Activated CD4-positive, alpha-beta T cell treated with anti-CD3 and anti-CD28 coated beads for 24 hours (primary cell): ENCODE results near the gene EFNA5.

ENCODE experiments used
- DNase-seq, 2 donors: peaks; one replicate each; pipeline ENCODE4 v3.0.0-alpha.2; 2020; ENCODE audit warnings: low read depth in 2 of 2

EFNA5 gene

GRCh38 chr5:107639990-107640389 lies 30.7 kb downstream of the EFNA5 start:
- DNase-seq: no peak

- DNase-seq: no peak
Observed at GRCh38 chr5:107636555-107636954, 34.2 kb downstream of the EFNA5 start.

DNA sequence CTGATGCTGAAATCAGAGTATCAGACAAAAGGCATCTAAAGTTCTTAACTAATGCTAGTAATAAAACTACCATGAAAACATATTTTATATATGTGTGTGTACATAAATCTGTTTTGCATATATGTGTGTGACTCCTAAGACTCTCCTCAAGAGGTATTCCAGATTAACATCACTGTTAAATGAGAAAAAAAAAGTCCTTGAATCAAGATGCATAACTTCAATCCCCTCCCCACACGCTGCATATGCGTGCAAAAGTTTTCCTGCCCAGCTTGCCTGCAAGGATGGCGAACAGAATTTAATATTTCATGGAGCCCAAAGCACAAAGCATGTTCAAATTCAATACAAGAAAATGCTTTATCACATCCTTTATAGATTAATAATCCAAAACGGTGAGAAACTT lies 34.7 kb downstream of the EFNA5 start:
- DNase-seq: no peak

DNA sequence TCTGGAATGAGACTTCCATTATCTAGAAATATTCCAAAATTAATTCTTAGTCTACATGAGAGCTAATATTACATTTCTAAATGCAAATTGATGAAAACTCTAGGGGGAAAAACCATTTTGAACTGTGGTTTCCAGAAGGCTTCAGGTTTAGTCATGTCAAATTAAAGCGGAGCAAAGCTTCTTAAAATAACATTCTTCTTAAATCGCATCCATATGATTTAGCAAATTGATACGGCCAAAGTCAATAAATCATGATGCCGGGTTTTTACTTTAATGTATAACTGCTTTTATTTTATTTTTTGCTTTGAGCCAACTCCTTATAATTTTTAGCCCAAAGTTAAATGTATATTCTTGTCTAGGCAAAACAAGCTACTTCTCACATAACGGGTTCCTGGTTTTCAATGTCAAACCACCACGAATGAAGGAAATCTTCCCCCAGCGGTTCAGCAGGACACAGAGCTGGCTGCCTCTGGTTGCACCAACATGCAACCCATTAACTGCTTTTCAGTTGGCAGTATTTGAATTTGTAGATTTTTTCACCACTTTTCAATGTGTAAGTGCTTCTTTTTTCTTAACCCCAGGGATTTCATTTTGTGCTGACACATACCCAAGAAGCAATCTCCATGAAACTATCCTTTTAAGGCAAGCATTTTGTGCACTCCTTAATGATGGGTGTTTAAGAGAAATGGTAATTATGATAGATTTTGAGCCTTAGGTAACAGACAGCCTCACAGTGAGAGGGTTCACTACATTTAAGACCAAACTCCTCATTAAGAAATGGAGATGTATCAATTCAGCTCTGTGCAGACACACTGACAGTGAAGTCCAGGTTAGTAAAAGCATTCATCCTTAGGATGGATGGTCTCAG lies 35.5 kb downstream of the EFNA5 start:
- DNase-seq: no peak

GRCh38 chr5:107633171-107633901 lies 37.4 kb downstream of the EFNA5 start:
- no peak for DNase-seq

- no peak for DNase-seq
Observed at GRCh38 chr5:107631805-107632362, 38.9 kb downstream of the EFNA5 start.

DNA sequence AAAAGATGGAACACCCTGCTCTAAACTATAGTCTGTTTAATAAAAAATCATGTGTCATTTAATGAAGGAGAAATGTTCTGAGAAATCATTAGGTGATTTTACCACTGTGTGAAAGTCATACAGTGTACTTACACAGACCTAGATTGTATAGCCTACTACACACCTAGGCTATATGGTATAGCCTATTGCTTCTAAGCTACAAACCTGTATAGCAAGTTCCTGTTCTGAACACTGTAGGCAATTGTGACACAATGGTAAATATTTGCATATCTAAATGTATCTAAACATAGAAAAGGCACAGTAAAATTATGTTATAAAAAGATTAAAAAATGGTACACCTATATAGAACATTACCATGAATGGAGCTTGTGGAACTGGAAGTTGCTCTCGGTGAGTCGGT lies 40.6 kb downstream of the EFNA5 start:
- DNase-seq: no peak

DNA sequence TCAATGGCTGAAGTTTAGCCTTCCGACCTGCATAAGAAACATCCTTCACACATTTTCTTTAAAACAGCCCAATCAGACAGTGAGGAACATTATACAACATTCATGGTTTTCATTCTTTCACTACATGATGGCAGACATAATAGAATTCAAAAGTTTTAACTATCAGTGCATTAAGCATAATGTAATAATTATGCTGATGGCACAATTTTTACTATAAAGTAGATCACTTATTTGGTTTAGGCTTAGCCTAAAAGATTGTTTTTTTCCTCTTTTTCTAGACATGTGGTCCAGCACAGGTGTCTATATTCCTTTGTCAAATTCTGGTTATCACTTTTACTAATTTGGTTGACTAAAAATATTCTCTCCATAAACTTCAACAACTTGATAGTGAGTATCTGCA lies 46.5 kb downstream of the EFNA5 start:
- DNase-seq: no peak

DNA sequence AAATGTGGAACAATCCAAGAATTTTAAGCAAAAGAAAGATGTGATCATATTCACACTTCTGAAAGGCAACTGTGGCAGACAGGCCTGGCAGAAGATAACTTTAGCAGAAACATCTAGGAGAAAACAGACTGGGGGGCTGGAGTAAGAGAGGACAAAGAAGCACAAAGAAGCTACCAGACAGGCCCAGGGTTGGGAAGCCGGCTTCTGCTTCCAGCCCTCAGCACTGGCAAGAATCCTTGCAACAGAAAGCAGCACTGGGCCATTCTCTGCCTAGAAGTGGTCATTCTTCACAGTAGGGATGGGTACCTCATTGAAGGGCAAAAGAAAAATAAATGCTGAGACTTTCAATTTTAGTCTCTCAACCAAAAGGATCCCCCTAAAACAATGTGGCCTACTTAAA lies 49.6 kb downstream of the EFNA5 start:
- no peak for DNase-seq

GRCh38 chr5:107619781-107620180 lies 51.0 kb downstream of the EFNA5 start:
- DNase-seq: no peak

DNA sequence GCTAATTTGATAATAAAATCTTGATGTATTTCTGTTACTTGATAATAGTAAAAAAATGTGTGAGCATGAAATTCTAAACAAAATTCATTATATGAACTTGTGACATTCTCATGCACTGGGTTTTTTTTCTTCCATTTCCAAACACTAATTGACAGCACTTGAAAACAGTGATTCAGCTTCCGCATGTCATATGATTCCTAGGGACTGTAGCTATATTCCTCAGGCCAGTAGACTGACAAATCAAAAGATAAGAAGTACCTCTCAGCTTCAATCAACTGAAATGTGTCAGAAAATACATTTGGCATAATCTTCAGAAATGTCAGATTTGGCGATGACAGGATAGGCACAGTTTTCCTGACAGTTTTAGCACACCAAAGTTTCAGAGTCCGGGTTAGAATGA lies 52.5 kb downstream of the EFNA5 start:
- no peak for DNase-seq

GRCh38 chr5:107617052-107617451 lies 53.7 kb downstream of the EFNA5 start:
- no peak for DNase-seq

GRCh38 chr5:107616213-107616612 lies 54.5 kb downstream of the EFNA5 start:
- no peak for DNase-seq

DNA sequence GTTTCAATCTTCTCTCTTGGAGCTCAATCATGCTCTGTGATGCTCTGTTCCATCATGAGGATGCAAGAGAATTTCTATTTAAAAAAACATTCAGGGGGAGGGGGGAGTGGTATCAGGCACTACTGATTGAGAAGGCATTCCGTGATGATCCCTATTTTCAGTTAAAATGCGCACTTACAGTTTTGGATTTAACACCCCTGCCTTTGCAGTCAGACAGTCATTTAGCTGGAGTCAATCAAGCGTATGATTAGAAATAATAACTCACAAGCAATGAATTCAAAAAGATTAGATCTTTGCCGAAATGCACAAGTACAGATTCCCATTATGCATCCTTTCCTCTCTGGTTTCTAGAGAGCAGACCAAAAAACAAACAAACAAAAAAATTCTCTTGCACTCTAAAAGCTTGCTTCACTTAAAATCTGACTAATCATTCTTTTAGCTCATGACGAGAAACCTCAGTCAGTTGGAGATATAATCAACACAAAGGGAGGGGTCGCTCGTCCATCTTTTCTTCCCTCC lies 55.4 kb downstream of the EFNA5 start:
- DNase-seq: no peak

DNA sequence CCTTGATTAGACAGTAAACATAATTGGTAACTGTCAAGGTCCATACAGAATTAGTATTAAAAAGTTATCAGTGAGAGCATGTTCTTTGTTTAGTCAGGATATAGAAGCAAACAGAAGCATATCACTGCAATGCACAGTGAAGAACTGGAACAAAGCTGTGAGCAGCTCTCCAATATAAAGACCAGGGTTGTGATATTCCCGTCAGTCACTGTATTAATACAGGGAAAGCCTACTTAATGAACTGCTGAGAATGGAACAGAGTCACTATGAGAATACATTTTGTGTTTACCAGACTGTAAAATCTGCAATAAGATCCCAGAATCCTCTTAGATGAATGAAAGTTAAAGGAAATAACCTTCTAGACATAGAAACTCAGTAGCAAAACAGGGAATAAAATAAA lies 58.2 kb downstream of the EFNA5 start:
- no peak for DNase-seq

- no peak for DNase-seq
Observed at GRCh38 chr5:107610798-107611197, 59.9 kb downstream of the EFNA5 start.

GRCh38 chr5:107607671-107608345 lies 62.9 kb downstream of the EFNA5 start:
- DNase-seq: no peak

GRCh38 chr5:107607196-107607595 lies 63.5 kb downstream of the EFNA5 start:
- no peak for DNase-seq

DNA sequence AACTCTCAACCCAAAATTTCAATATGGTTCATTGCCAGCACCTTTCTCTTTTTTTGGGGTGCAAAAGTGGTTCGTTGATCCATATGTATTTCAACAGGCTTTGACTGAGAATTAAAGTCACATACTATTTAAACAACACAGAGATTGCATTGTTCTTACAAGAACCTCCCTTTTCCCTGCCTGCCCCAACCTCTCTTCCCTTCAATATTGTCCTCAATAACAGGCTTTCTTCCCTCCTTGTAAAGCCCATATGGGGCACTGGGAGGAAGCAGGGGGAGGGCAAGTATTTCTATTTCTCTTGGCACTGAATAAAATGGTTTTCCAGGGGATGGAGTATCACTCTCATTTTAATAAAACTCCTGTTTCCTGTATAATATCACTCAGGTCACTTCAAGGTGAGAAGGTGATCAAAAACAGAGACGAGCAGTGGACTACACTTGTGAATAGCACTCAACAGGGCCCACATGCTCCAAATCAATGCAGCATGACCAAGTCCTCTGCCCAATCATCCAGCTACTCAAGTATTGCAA lies 65.1 kb downstream of the EFNA5 start:
- DNase-seq: no peak

DNA sequence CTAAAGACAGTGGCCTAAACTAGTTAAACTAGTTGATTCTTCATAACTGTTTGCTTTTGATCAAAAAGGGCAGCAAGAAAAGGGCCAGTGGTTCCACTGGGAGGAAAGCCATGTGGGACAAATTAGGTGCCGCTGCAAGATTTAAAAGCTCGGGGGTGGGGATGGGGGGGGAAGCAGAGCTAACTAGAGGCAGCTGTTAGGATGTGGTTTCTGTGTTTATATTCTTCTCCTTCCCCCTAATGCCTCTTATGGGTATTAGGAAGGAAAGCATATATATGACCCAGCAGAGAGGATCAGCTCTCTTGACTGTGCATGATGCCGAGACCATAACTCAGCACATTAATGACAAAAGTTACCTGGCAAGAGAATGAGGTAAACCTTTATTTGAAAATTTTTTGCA lies 65.7 kb downstream of the EFNA5 start:
- DNase-seq: no peak

- no peak for DNase-seq
Observed at GRCh38 chr5:107604146-107604910, 66.4 kb downstream of the EFNA5 start.
